RWPE2 (cell line): ENCODE measurements around the gene CYB561D2.
A peak's percentile ranks its signal among the peaks of the same experiment; 100 is the strongest.

Experiments used
- ATAC-seq: fragments of 200-7000 bp; cut with Tn5 transposase; 3 replicates; pipeline ENCODE4 v1.9.1; 2021; ENCODE audit warnings: low read depth
- DNase-seq: peaks from one replicate; pipeline ENCODE4 v3.0.0-alpha.2; 2020; ENCODE audit warnings: low spot score
- H3K27ac ChIP-seq: fragments of 450-650 bp; 2 replicates; pipeline ENCODE4 v1.5.1; 2017; ENCODE audit warnings: mild to moderate bottlenecking; ENCODE audit not compliant: poor library complexity, severe bottlenecking
- H3K27me3 ChIP-seq: fragments of 250-450 bp; sonication (Bioruptor Pico); 2 replicates; pipeline ENCODE4 v1.5.1; 2021; ENCODE audit warnings: mild to moderate bottlenecking, moderate library complexity; ENCODE audit not compliant: insufficient read depth, poor library complexity, severe bottlenecking
- H3K36me3 ChIP-seq: fragments of 250-450 bp; sonication (Bioruptor Pico); 2 replicates; pipeline ENCODE4 v1.5.1; 2020; ENCODE audit warnings: low read depth, mild to moderate bottlenecking, moderate library complexity
- H3K4me1 ChIP-seq: fragments of 250-450 bp; sonication (Bioruptor Pico); 2 replicates; pipeline ENCODE4 v1.5.1; 2021; ENCODE audit warnings: mild to moderate bottlenecking, moderate library complexity; ENCODE audit not compliant: insufficient read depth, poor library complexity, severe bottlenecking
- H3K4me3 ChIP-seq: fragments of 250-450 bp; sonication (Bioruptor Pico); 2 replicates; pipeline ENCODE4 v1.5.1; 2021; ENCODE audit warnings: mild to moderate bottlenecking, moderate library complexity; ENCODE audit not compliant: severe bottlenecking
- H3K9me3 ChIP-seq: fragments of 250-450 bp; sonication (Bioruptor Pico); 2 replicates; pipeline ENCODE4 v1.5.1; 2021; ENCODE audit warnings: mild to moderate bottlenecking, moderate library complexity; ENCODE audit not compliant: severe bottlenecking
- CTCF ChIP-seq: fragments of 450-650 bp; IDR thresholded peaks from one replicate; pipeline ENCODE4 v1.5.1; 2017; ENCODE audit warnings: mild to moderate bottlenecking, moderate library complexity; ENCODE audit not compliant: poor library complexity, severe bottlenecking

Gene CYB561D2

GRCh38 chr3:50334339-50335075 is 16.2 kb upstream of the CYB561D2 start:
- H3K27me3 ChIP-seq: no peaks in the 10 kb centered on the region
- H3K4me1 ChIP-seq: peaks cover 17% of the 10 kb centered on the region
- H3K4me3 ChIP-seq: no peak overlapping the region
- H3K36me3 ChIP-seq: peaks cover 61% of the 10 kb centered on the region
- ATAC-seq (no peak), DNase-seq (no peak)
- no peaks in the 10 kb centered on the region for H3K9me3 ChIP-seq
- no peak for TF ChIP-seq CTCF
- H3K27ac ChIP-seq: peak overlapping the region; percentile 83

GRCh38 chr3:50336452-50337174 is 14.0 kb upstream of the CYB561D2 start:
- DNase-seq (no peak), ATAC-seq (peak; percentile 40)
- H3K27me3 ChIP-seq: no peaks in the 10 kb centered on the region
- no peaks in the 10 kb centered on the region for H3K9me3 ChIP-seq
- peak overlapping the region; percentile 61 for H3K4me3 ChIP-seq
- peak overlapping the region; percentile 83 for H3K27ac ChIP-seq
- peaks cover 40% of the 10 kb centered on the region for H3K36me3 ChIP-seq
- no peak for TF ChIP-seq CTCF
- H3K4me1 ChIP-seq: peaks cover 23% of the 10 kb centered on the region

GRCh38 chr3:50337175-50337861 is 13.3 kb upstream of the CYB561D2 start:
- TF ChIP-seq CTCF: no peak
- DNase-seq: peak; percentile 100
- Histone ChIP-seq H3K4me3 (peak overlapping the region; percentile 61), H3K27ac (peak overlapping the region; percentile 83), H3K27me3 (no peaks in the 10 kb centered on the region), H3K9me3 (no peaks in the 10 kb centered on the region), H3K36me3 (peaks cover 33% of the 10 kb centered on the region), H3K4me1 (peaks cover 23% of the 10 kb centered on the region)
- peak; percentile 78 for ATAC-seq

GRCh38 chr3:50338965-50339364 is 11.7 kb upstream of the CYB561D2 start:
- no peak for TF ChIP-seq CTCF
- Histone ChIP-seq H3K27ac (peak overlapping the region; percentile 83), H3K4me3 (no peak overlapping the region), H3K9me3 (no peaks in the 10 kb centered on the region), H3K36me3 (peaks cover 25% of the 10 kb centered on the region), H3K4me1 (peaks cover 21% of the 10 kb centered on the region), H3K27me3 (no peaks in the 10 kb centered on the region)
- DNase-seq: no peak
- ATAC-seq: no peak
